Activated CD8-positive, alpha-beta T cell treated with anti-CD3 and anti-CD28 coated beads, Interleukin-2, amount 10 ng/mL, durations not matched to agents 7 days and 5 days (primary cell): ENCODE measurements around the gene ALOX12B. TPM values are rescaled to one million over a fixed set of nuclear protein-coding genes. Genes with fewer than 3 reads are reported as not detected.

ENCODE experiments used
- ATAC-seq: fragments of 150-1000 bp; cut with Tn5 transposase; one replicate; pipeline ENCODE4 v1.10.0; 2021; ENCODE audit warnings: moderate library complexity
- CTCF ChIA-PET: fragments of 350-600 bp; sonication (Branson Sonifier 250); formaldehyde crosslinking; loops from one replicate; lab custom pipeline; 2021; ENCODE audit warnings: antibody characterized with exemption; lab: Charles Lee
- POLR2A ChIA-PET: fragments of 350-600 bp; sonication (Branson Sonifier 250); formaldehyde crosslinking; loops from one replicate; lab custom pipeline; 2021; ENCODE audit warnings: antibody characterized with exemption; lab: Charles Lee
- DNase-seq: peaks from one replicate; pipeline ENCODE4 v3.0.0-alpha.2; 2020
- H3K27ac Mint-ChIP-seq: one replicate; pipeline ENCODE4 v1.8.0; 2021; ENCODE audit warnings: mild to moderate bottlenecking, mixed read lengths
- H3K27me3 Mint-ChIP-seq: one replicate; pipeline ENCODE4 v1.8.0; 2021; ENCODE audit warnings: low read depth, mixed read lengths
- H3K36me3 Mint-ChIP-seq: one replicate; pipeline ENCODE4 v1.8.0; 2021; ENCODE audit warnings: low read depth, mixed read lengths
- H3K4me1 Mint-ChIP-seq: one replicate; pipeline ENCODE4 v1.8.0; 2021; ENCODE audit warnings: low read depth, mixed read lengths
- H3K4me3 Mint-ChIP-seq: one replicate; pipeline ENCODE4 v1.8.0; 2021; ENCODE audit warnings: mild to moderate bottlenecking, mixed read lengths
- H3K9me3 Mint-ChIP-seq: one replicate; pipeline ENCODE4 v1.8.0; 2022; ENCODE audit warnings: mixed read lengths; ENCODE audit not compliant: insufficient read depth
- total RNA-seq, 2 experiments: library from RNA; stranded (reverse); gene quantifications; one replicate each; pipeline ENCODE4 v1.2.3, GENCODE V29; 2021

Gene ALOX12B
- total RNA-seq: under 1 TPM; 0.26 to 0.47 TPM

DNA sequence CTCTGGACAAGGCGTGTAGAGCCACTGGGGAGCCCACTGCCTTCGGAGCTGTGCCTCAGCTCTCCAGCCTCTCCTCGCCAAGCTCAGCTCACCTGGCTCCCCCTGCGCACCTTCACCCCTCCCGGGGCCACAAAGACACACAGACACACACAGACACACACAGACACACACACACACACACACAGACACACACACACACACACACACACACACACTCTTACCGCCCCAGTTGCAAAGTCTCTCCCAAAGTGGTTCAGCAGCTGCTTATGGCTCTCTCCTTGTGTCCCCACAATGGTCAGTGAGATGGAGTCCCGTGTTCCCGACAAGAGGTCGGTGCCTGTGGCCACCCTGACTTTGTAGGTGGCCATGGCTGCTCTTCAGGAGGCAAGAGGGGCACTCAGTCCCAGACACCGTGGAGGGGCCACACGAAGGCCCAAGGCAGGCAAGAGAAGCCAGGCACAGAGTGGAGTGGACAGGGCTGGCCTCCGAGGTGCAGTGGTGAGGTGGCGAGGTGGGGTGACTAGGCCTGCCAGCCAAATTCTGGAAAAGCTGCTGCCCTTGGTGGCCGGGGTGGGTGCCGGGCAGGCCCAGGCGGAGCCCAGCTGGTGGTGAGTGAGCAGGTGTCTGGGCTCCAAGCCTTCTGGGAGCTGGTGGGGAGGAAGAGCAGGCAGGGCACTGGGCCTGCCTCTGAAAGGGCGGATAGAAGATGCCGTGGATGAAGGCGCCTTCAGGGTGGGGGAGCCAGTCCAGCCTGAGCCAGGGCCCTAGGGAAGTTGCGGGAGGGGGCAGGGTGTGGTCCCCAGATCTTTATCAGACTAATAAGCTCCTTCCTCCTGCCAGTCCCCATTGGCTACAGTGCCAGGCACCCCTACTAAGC, at the start of gene ALOX12B:
ALOX12B (minus strand) TSS at position 642 of the 877 bp plus-strand sequence; CDS start at position 368, 274 bp downstream.
- CTCF ChIA-PET: interaction anchor here (0.8 to 13.4 kb wide), 4 partner anchors 8 to 32 kb away, joined by 3 to 174 read pairs (median 7); no protein-coding TSS in a partner anchor
- H3K4me3 Mint-ChIP-seq: no peak within 1 kb of the TSS
- H3K27ac Mint-ChIP-seq: no peak within 1 kb of the TSS
- H3K9me3 Mint-ChIP-seq: no peaks in the 10 kb centered on the region
- POLR2A ChIA-PET: no interaction called here
- no peaks in the 10 kb centered on the region for H3K4me1 Mint-ChIP-seq
- H3K36me3 Mint-ChIP-seq: no peaks in the 10 kb centered on the region
- ATAC-seq (no peak), DNase-seq (no peak)
- H3K27me3 Mint-ChIP-seq: peaks cover 14% of the 10 kb centered on the region

DNA sequence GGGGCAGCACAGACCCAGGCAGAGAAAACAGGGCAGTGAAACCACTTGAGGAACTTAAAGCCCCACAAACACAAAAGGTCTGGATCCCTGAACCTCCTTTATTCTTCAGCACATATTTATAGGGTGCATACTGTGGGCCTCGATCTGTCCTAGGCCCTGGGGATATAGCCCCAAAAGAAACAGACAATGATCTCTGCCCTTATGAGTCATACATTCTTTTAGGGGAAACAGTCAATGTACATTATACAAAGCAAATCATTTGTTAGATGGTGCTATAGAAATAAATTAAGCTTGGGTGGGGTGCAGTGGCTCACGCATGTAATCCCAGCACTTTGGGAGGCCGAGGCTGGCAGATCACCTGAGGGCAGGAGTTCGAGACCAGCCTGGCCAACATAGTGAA, 46.4 kb upstream of the ALOX12B start:
- Mint-ChIP-seq H3K4me1 (peaks cover 2% of the 10 kb centered on the region), H3K36me3 (no peaks in the 10 kb centered on the region), H3K9me3 (no peaks in the 10 kb centered on the region), H3K27ac (no peak overlapping the region), H3K27me3 (peaks cover 10% of the 10 kb centered on the region), H3K4me3 (no peak overlapping the region)
- ChIA-PET POLR2A (interaction anchor here (1.0 kb wide), 1 partner anchor 39 kb away, joined by 4 read pairs; no protein-coding TSS in a partner anchor), CTCF (interaction anchor here (0.9 to 8.3 kb wide), 4 partner anchors 14 to 40 kb away, joined by 3 to 165 read pairs (median 11); partner anchors contain the start of genes ALOXE3, PER1 and VAMP2)
- ATAC-seq: no peak
- no peak for DNase-seq

DNA sequence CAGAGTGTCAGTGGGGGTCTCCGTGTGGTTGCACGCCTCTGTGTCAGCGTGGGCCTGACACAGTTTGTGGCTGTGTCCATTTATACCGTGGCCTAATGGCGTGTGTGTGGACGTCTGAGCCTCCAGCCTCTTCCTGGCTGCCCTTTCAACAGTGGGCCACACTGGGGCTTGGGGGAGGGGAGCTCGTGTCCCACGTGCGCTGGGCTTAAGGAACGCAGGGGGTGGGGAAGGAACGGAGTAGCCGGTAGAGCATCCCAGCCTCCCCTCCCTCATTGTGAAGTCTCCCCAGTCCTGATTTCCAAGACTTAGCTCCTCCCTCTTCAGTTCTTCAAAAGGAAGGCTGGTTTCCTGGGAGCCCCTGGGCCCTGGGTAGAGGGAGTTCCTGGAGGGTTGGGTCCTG, 45.9 kb upstream of the ALOX12B start:
- H3K27ac Mint-ChIP-seq: no peak overlapping the region
- DNase-seq (no peak), ATAC-seq (no peak)
- H3K27me3 Mint-ChIP-seq: peaks cover 12% of the 10 kb centered on the region
- H3K4me3 Mint-ChIP-seq: no peak overlapping the region
- H3K4me1 Mint-ChIP-seq: peaks cover 2% of the 10 kb centered on the region
- POLR2A ChIA-PET: no interaction called here
- no peaks in the 10 kb centered on the region for H3K36me3 Mint-ChIP-seq
- no peaks in the 10 kb centered on the region for H3K9me3 Mint-ChIP-seq
- CTCF ChIA-PET: interaction anchor here (0.9 to 4.0 kb wide), 3 partner anchors 14 to 40 kb away, joined by 3 to 19 read pairs (median 3); partner anchors contain the start of gene ALOXE3

GRCh38 chr17:8131844-8132441, 44.4 kb upstream of the ALOX12B start:
- Mint-ChIP-seq H3K9me3 (no peaks in the 10 kb centered on the region), H3K4me1 (peaks cover 8% of the 10 kb centered on the region), H3K4me3 (no peak overlapping the region), H3K27ac (no peak overlapping the region), H3K27me3 (peaks cover 17% of the 10 kb centered on the region), H3K36me3 (no peaks in the 10 kb centered on the region)
- no peak for ATAC-seq
- DNase-seq: no peak
- CTCF ChIA-PET: interaction anchor here (1.2 to 4.0 kb wide), 2 partner anchors 12 to 71 kb away, joined by 3 to 19 read pairs; partner anchors contain the start of gene ALOXE3
- POLR2A ChIA-PET: interaction anchor here (0.6 kb wide), 1 partner anchor 104 kb away, joined by 3 read pairs; no protein-coding TSS in a partner anchor

GRCh38 chr17:8128125-8128784, 40.7 kb upstream of the ALOX12B start:
- no peaks in the 10 kb centered on the region for H3K9me3 Mint-ChIP-seq
- DNase-seq: no peak
- peaks cover 3% of the 10 kb centered on the region for H3K36me3 Mint-ChIP-seq
- no peak overlapping the region for H3K27ac Mint-ChIP-seq
- CTCF ChIA-PET: interaction anchor here (1.3 to 2.7 kb wide), 3 partner anchors 10 to 30 kb away, joined by 4 to 19 read pairs (median 7); no protein-coding TSS in a partner anchor
- peaks cover 36% of the 10 kb centered on the region for H3K27me3 Mint-ChIP-seq
- peaks cover 39% of the 10 kb centered on the region for H3K4me1 Mint-ChIP-seq
- POLR2A ChIA-PET: interaction anchor here (1.4 to 2.4 kb wide), 3 partner anchors 10 to 34 kb away, joined by 3 to 10 read pairs (median 4); partner anchors contain the start of gene VAMP2
- H3K4me3 Mint-ChIP-seq: no peak overlapping the region
- no peak for ATAC-seq

DNA sequence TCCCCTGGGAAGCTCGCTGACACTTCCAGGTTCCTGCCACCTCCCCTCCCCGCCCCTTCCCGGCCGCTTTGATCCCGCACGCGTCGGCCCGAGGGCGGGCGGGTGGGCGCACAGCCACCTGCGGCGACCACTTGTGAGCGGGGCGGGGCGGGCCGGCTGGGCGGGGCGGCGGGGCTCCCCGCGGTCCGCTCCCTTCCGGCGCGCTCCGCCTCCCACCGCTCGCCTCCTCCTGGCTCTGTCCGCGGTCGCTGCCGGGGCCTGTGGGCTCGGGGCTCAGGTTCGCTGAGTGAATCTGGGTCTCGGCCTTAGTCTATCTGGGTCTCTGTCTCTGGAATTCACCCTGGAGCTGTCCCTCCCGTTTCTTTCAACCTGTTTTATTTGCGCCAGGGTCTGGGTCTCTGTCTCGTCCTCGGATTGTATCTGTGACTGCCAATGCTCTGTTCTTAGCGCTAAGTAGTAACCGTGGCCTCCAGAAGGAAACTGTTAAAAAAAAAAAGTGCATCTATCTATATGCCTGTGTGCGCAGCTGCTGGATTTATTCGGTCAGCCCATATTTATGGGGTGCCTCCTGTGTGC, 39.1 kb upstream of the ALOX12B start:
- ChIA-PET POLR2A (interaction anchor here (0.8 to 2.4 kb wide), 6 partner anchors 12 to 441 kb away, joined by 3 to 15 read pairs (median 4); no protein-coding TSS in a partner anchor), CTCF (interaction anchor here (0.8 to 2.6 kb wide), 8 partner anchors 8 to 95 kb away, joined by 3 to 19 read pairs (median 4); partner anchors contain the start of gene ALOXE3)
- ATAC-seq: peak; percentile 51
- Mint-ChIP-seq H3K9me3 (no peaks in the 10 kb centered on the region), H3K36me3 (peaks cover 3% of the 10 kb centered on the region), H3K4me1 (peaks cover 48% of the 10 kb centered on the region), H3K4me3 (peak overlapping the region; percentile 88), H3K27ac (peak overlapping the region; percentile 88), H3K27me3 (peaks cover 44% of the 10 kb centered on the region)
- peak; percentile 62 for DNase-seq

- peak overlapping the region; percentile 88 for H3K4me3 Mint-ChIP-seq
- peaks cover 50% of the 10 kb centered on the region for H3K4me1 Mint-ChIP-seq
- CTCF ChIA-PET: interaction anchor here (1.3 to 2.6 kb wide), 2 partner anchors 8 to 12 kb away, joined by 5 to 19 read pairs; partner anchors contain the start of gene ALOXE3
- peak overlapping the region; percentile 88 for H3K27ac Mint-ChIP-seq
- H3K9me3 Mint-ChIP-seq: no peaks in the 10 kb centered on the region
- ATAC-seq (no peak), DNase-seq (peak; percentile 41)
- POLR2A ChIA-PET: interaction anchor here (0.6 to 2.4 kb wide), 5 partner anchors 12 to 440 kb away, joined by 3 to 10 read pairs (median 3); no protein-coding TSS in a partner anchor
- H3K27me3 Mint-ChIP-seq: peaks cover 42% of the 10 kb centered on the region
- H3K36me3 Mint-ChIP-seq: peaks cover 3% of the 10 kb centered on the region
These were observed 38.5 kb upstream of the ALOX12B start for GRCh38 chr17:8125947-8126490.

- Mint-ChIP-seq H3K4me3 (peak overlapping the region; percentile 88), H3K27me3 (peaks cover 44% of the 10 kb centered on the region)
- POLR2A ChIA-PET: interaction anchor here (0.6 to 4.3 kb wide), 6 partner anchors 13 to 98 kb away, joined by 3 to 52 read pairs (median 7); no protein-coding TSS in a partner anchor
These were observed 37.8 kb upstream of the ALOX12B start for GRCh38 chr17:8125154-8125946.

DNA sequence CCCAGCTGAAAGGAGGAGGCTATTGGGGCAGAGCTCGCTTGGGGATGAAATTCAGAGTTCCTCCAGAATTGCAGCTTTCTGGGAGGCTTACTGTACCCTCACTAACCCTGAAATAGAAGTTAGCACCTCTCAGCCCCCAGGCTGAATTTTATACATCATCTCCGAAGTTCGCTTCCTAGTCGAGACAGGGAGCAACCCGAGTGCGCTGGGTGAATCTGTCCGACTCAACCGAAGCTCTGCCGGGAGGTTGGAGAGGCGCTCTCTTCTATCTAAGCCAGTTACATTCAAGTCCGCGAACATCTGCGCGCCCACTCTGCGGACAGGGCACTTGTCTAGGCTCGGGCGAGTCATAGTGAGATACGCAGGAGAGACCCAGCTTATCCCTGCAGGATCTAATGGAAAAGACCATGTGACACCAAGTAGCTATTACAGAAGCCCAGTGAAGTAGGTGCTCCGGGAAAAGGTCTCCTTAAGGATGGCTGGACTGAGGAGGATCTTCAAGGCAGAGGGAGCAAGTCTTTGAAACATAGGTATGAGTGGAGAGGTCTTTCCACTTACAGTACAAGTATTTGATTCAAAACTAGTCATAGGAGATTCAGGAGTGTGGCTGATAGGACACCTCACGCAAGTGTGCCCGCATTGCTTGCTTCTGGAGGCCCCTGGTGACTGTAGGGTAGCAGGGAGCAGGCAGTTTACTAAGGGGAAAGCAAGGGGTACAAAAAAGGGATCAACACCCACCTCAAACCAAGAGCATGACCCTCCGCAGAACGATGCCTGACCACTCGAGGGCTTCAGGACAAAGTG, 37.0 kb upstream of the ALOX12B start:
- Mint-ChIP-seq H3K27me3 (peaks cover 44% of the 10 kb centered on the region), H3K4me3 (peak overlapping the region; percentile 88), H3K36me3 (peaks cover 5% of the 10 kb centered on the region), H3K9me3 (no peaks in the 10 kb centered on the region), H3K27ac (peak overlapping the region; percentile 75), H3K4me1 (peaks cover 65% of the 10 kb centered on the region)
- CTCF ChIA-PET: interaction anchor here (0.9 to 4.3 kb wide), 11 partner anchors 14 to 171 kb away, joined by 3 to 32 read pairs (median 4); partner anchors contain the start of gene SLC25A35
- POLR2A ChIA-PET: interaction anchor here (0.8 to 4.3 kb wide), 7 partner anchors 13 to 123 kb away, joined by 3 to 52 read pairs (median 4); partner anchors contain the start of genes BORCS6 and CTC1
- ATAC-seq: no peak
- peak; percentile 42 for DNase-seq

More at GRCh38 chr17:8125154-8125946, 37.8 kb upstream of the ALOX12B start:
- DNase-seq: peak; percentile 90
- peak overlapping the region; percentile 88 for H3K27ac Mint-ChIP-seq
- ATAC-seq: peak; percentile 35
- peaks cover 57% of the 10 kb centered on the region for H3K4me1 Mint-ChIP-seq
- CTCF ChIA-PET: interaction anchor here (1.0 to 4.3 kb wide), 5 partner anchors 13 to 64 kb away, joined by 3 to 32 read pairs (median 7); no protein-coding TSS in a partner anchor
- peaks cover 5% of the 10 kb centered on the region for H3K36me3 Mint-ChIP-seq
- no peaks in the 10 kb centered on the region for H3K9me3 Mint-ChIP-seq
